Adrenal gland (tissue), 12 donors: Measurements from ENCODE around the gene IL3. TPM values are rescaled to one million over a fixed set of nuclear protein-coding genes. Genes with fewer than 3 reads are reported as not detected.

Experiments
- DNase-seq, 7 donors: peaks; one replicate each; pipeline ENCODE4 v3.0.0-alpha.2; 2019 to 2020
- H3K27ac ChIP-seq, 5 donors: fragments of 200-600 bp; sonication (generic) in 4 of 5; 1 replicate in 3 of 5; 2 replicates in 2 of 5; pipeline versions ENCODE4 v1.5.1 to v1.8.0; 2016 to 2020; ENCODE audit warnings: mild to moderate bottlenecking in 1 of 5
- H3K27me3 ChIP-seq: fragments of 200-600 bp; 2 replicates; pipeline ENCODE4 v1.8.0; 2021
- H3K36me3 ChIP-seq, 2 donors: fragments of 200-600 bp; replicated peaks in 1 of 2; 1 replicate in 1 of 2; 2 replicates in 1 of 2; pipeline versions ENCODE4 v1.5.1 to v1.8.0; 2018 to 2022
- H3K4me1 ChIP-seq, 2 donors: fragments of 200-600 bp; replicated peaks in 1 of 2; 1 replicate in 1 of 2; 2 replicates in 1 of 2; pipeline versions ENCODE4 v1.5.1 to v1.8.0; 2018 to 2021
- H3K4me3 ChIP-seq, 4 donors: fragments of 200-600 bp; sonication (generic) in 3 of 4; one replicate each; pipeline ENCODE4 v1.5.1; 2016 to 2018
- H3K9me3 ChIP-seq, 3 donors: fragments of 200-600 bp; sonication (generic) in 1 of 3; replicated peaks in 1 of 3; 1 replicate in 2 of 3; 2 replicates in 1 of 3; pipeline versions ENCODE4 v1.5.1 to v1.8.0; 2016 to 2021
- POLR2A ChIP-seq, 2 donors: fragments of 450-650 bp; IDR thresholded peaks; one replicate each; pipeline ENCODE4 v1.6.1; 2017; ENCODE audit warnings: antibody characterized with exemption in 2 of 2, mild to moderate bottlenecking in 2 of 2, moderate library complexity in 1 of 2
- WGBS, 4 donors: extraction: QIAGEN DNeasy Blood & Tissue Kit in 2 of 4; methylation state at CpG; one replicate each; pipeline versions ENCODE4 v1.1.5 to v1.1.7; 2013 to 2017; 5-methylcytosine and 5-hydroxymethylcytosine counted together
- intact Hi-C, 2 donors: fragments of 100-400 bp; cut with DNase I; formaldehyde crosslinking; loops; one replicate each; pipeline versions ENCODE4 v1.14.1 to v1.15.0; 2022 to 2023
- polyA plus RNA-seq, 3 donors: library from polyadenylated mRNA; stranded (reverse); fragments of 200-250 nt in 2 of 3; fragments of 350-450 nt in 1 of 3; fragmentation: Illumina TruSeq in 1 of 3; extraction: RNeasy Lipid Tissue Mini Kit (QIAGEN cat#74804) in 1 of 3; gene quantifications; one replicate each; pipeline ENCODE4 v1.2.3, GENCODE V29; 2013 to 2014
- total RNA-seq, 9 donors: library from RNA; depleted of rRNA in 4 of 9; stranded (reverse); fragments of >200 nt in 4 of 9; fragments of 120-200 nt in 1 of 9; fragmentation: NEBNext Ultra II Directional in 1 of 9; extraction: Animal tissue kit (Norgen Biotek cat#: 25700) in 1 of 9; gene quantifications; one replicate each; pipeline versions ENCODE4 v1.1.0 to v1.2.4, GENCODE V29; 2013 to 2023
- TF ChIP-seq, protein P1 (sequence below), 6 experiments: fragments of 450-650 bp in 4 of 6; fragments of 200-600 bp in 2 of 6; sonication (generic) in 1 of 6; IDR thresholded peaks; 1 replicate in 5 of 6; 2 replicates in 1 of 6; pipeline versions ENCODE4 v1.5.1 to v1.8.0; 2016 to 2021; ENCODE audit warnings: antibody characterized with exemption in 6 of 6, mild to moderate bottlenecking in 2 of 6, moderate library complexity in 1 of 6
- donor health status: healthy with polysubstance abuse.
- donor health status: Bipolar disorder and iron deficiency.
- donor health status: DM: yes; HTN: yes; CAD: no.
- donor health status: DM: no; HTN: no; CAD: no.
- donor health status: DM: no; HTN: no; CAD: no.
- donor health status: DM: yes; HTN: yes; CAD: no.

The IL3 gene
- total and polyA plus RNA-seq, 12 donors, result not detected

DNA sequence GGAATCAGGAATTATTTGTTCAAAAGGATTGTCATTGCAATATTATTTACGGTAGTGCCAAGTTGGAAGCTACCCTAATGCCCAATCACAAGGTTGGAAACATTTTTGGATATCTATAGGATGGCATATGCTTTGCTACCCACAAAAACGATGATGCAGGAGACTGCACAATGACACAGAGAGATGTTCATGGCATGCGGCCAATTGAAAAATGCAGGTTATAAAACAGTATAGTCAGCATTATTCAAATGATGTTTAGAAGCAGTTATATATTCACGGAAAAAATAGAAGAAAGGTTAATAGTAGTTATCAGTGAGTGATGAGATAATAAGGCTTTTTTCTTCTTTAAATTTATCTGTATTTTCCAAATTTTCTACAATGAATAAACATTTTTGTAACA is 43.1 kb upstream of the IL3 start:
- H3K27me3 ChIP-seq, result no peaks in the 10 kb centered on the region
- H3K27ac ChIP-seq, result no peak overlapping the region
- WGBS, 4 donors, result 21 to 46% (median 25%) methylated on average over 4 of the region's 4 CpGs
- no peaks in the 10 kb centered on the region for H3K9me3 ChIP-seq
- no peaks in the 10 kb centered on the region for H3K4me1 ChIP-seq
- intact Hi-C loops, result no loop called here
- H3K4me3 ChIP-seq, result no peak overlapping the region
- TF ChIP-seq POLR2A (IDR thresholded peaks at IDR 0.05), result no peak
- TF ChIP-seq, protein P1, sequence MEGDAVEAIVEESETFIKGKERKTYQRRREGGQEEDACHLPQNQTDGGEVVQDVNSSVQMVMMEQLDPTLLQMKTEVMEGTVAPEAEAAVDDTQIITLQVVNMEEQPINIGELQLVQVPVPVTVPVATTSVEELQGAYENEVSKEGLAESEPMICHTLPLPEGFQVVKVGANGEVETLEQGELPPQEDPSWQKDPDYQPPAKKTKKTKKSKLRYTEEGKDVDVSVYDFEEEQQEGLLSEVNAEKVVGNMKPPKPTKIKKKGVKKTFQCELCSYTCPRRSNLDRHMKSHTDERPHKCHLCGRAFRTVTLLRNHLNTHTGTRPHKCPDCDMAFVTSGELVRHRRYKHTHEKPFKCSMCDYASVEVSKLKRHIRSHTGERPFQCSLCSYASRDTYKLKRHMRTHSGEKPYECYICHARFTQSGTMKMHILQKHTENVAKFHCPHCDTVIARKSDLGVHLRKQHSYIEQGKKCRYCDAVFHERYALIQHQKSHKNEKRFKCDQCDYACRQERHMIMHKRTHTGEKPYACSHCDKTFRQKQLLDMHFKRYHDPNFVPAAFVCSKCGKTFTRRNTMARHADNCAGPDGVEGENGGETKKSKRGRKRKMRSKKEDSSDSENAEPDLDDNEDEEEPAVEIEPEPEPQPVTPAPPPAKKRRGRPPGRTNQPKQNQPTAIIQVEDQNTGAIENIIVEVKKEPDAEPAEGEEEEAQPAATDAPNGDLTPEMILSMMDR (IDR thresholded peaks at IDR 0.05), result no peak
- H3K36me3 ChIP-seq, result no peaks in the 10 kb centered on the region
- peak in 1 of 7 donors; percentile 23 for DNase-seq

DNA sequence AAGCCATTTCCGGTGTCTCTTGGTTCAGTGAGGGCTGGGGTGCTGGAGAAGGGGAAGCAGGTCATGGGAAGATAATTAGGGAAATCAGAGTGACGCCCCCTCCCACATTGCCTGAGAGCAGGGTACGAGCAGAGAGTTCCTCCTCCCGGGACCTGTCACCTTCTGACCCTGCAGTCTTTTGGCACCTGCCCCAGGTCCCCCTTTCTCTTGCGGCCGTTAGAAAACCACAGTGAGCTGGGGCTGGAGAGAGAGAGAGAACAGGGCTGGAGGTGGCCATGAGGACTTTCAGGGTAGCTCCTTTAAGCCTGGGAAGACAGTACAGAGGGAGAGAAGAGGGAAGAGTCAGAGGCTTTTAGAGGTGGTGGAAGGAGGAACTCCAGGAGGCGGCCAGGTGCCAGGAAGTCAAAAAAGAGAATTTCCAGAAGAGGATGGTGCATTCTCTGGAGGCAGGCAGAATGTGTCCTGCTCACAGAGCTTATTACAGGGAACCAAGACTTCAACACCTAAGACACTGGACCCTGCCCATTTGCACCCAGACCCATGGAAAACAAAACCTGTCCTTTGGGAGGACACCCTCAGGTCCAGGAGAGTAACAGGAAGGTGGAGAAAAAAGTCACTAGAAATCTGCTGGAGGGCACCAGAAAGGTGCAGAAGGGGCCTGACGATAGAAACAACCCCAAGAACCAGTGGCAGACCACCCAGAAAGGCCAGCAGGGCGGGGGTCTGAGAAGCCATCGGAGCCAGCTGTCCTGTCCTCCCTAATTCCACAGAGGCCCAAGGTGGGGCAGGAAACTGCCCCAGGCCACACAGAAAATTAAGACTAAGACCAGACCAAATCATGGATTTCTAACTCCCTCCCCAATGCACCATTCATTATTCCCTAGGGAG is 42.5 kb upstream of the IL3 start:
- no peaks in the 10 kb centered on the region for H3K4me1 ChIP-seq
- no peaks in the 10 kb centered on the region for H3K36me3 ChIP-seq
- TF ChIP-seq POLR2A (IDR thresholded peaks at IDR 0.05), result no peak
- TF ChIP-seq, protein P1 (IDR thresholded peaks at IDR 0.05), result no peak
- no peak overlapping the region for H3K27ac ChIP-seq
- 26 to 37% (median 31%) methylated on average over 10 of the region's 10 CpGs for WGBS, 4 donors
- no peaks in the 10 kb centered on the region for H3K27me3 ChIP-seq
- no peak overlapping the region for H3K4me3 ChIP-seq
- no peaks in the 10 kb centered on the region for H3K9me3 ChIP-seq
- intact Hi-C loops, result no loop called here
- peak in 1 of 7 donors; percentile 33 for DNase-seq

DNA sequence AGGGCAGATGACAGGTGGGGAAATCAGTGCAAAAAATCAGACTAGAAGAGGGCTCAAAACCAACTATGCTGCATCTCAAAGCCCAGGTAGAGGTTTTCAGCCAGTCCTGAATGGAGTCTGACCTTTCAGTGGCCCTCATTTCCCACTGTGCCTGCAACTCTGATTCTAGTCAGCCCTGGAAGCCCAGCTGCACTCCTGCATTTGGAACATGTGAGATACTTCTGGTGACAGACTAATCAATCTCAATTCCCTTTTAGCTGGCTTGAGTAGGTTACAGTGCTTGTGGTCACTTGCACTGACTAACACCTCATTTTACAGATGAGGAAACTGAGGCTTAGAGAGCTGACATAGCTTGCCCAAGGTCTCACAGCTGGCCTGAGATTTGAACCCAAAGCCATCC is 41.1 kb upstream of the IL3 start:
- Histone ChIP-seq H3K4me3 (no peak overlapping the region), H3K27me3 (no peaks in the 10 kb centered on the region), H3K9me3 (no peaks in the 10 kb centered on the region), H3K36me3 (no peaks in the 10 kb centered on the region), H3K4me1 (no peaks in the 10 kb centered on the region), H3K27ac (no peak overlapping the region)
- intact Hi-C loops, result no loop called here
- TF ChIP-seq, protein P1 (IDR thresholded peaks at IDR 0.05), result no peak
- TF ChIP-seq POLR2A (IDR thresholded peaks at IDR 0.05), result no peak
- no peak for DNase-seq

DNA sequence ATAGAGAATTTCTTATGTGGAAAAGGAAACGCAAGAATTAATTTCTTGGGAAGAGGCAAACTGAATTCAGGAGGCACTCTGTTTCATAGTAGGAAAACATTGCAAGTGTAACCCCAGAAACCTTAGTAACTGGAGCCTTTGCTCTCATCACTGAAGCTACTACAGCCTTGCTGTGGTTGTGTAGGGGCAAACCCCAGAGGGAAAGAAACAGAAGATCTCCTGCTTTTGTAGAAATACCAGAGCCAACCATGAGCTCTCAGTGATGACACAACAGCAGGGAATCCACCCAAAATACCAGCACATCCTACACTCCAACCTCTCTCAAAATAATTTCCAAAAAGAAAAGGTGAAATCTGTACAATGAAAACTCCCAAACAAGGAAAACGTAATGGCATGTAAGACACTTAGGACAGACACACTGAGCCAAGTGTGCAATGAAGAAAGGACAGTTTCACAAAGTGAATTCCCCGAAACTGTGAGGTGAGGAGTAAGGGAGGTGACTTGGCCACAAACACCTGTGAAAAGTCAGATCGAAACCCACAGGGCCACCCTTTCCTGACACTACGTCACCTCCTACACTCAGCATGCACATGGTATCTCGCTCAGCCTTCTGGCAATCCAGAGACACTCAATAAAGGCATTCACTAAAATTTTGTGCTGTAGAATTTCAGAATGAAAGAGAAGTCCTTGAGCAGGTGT is 40.4 kb upstream of the IL3 start:
- peak in 1 of 7 donors; percentile 43 for DNase-seq

More for the DNA sequence above, 40.4 kb upstream of the IL3 start:
- Histone ChIP-seq H3K36me3 (no peaks in the 10 kb centered on the region), H3K9me3 (no peaks in the 10 kb centered on the region), H3K4me3 (no peak overlapping the region), H3K27ac (no peak overlapping the region), H3K4me1 (no peaks in the 10 kb centered on the region), H3K27me3 (no peaks in the 10 kb centered on the region)
- WGBS, 4 donors, result 77 to 90% (median 88%) methylated on average over 6 of the region's 6 CpGs
- intact Hi-C loops, result no loop called here
- TF ChIP-seq POLR2A (IDR thresholded peaks at IDR 0.05), result no peak
- TF ChIP-seq, protein P1 (IDR thresholded peaks at IDR 0.05), result no peak
